ENCODE results near the gene PTP4A1. TPM values are rescaled to one million over a fixed set of nuclear protein-coding genes. Genes with fewer than 3 reads are reported as not detected.

The PTP4A1 gene
- total and polyA plus RNA-seq, 2 of the 13 experiments (the other 11 are each of a cell fraction or from before 2014, with no cell fraction given), result 141 to 376 TPM

DNA sequence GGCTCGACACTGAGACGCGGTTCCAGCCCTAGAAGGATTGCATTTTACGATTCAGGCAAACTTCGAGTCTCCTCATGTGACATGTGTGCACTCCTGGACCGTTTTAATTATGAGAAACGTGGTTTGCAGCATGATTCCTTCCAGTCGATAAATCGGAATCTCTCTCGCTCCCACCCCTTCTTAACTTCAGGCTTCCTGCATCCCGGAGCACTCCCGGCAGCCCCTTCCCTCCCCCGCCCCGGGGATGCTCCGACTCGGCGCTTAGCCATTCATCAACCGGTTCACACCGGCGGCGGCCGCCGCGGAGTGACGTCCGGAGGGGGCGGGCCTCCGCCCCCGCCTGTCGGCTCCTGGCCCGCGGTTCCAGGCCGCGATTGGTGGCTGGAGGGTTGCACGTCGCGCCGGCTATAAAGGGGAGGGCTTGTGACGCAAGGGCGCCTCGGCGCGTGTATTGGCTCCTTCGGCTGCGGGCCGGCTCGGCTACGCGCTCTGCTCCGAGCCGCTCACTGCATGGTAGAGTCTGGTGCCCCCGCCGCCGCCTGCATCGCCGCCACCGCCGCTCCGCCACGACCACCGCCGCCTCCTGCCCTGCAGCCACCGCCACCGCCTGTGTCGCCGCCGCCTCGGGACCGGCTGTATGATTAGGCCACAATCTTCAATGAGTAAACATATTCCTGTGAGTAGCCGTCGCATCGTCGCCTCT lies at the start of gene PTP4A1, which contains the start of gene LOC128125822 (continued):
- TF ChIP-seq, protein P1, sequence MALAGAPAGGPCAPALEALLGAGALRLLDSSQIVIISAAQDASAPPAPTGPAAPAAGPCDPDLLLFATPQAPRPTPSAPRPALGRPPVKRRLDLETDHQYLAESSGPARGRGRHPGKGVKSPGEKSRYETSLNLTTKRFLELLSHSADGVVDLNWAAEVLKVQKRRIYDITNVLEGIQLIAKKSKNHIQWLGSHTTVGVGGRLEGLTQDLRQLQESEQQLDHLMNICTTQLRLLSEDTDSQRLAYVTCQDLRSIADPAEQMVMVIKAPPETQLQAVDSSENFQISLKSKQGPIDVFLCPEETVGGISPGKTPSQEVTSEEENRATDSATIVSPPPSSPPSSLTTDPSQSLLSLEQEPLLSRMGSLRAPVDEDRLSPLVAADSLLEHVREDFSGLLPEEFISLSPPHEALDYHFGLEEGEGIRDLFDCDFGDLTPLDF (CRISPR knock-in tag; IDR thresholded peaks at IDR 0.05), result no peak
- TF ChIP-seq NFRKB (IDR thresholded peaks at IDR 0.05), result no peak
- TF ChIP-seq TARDBP (CRISPR knock-in tag; IDR thresholded peaks at IDR 0.05), result 0 out of 2 replicates have a peak, but pooled peaks have one; percentile 58
- no peak; the same call in 1 of the 2 replicates for TF ChIP-seq JDP2 (CRISPR knock-in tag; IDR thresholded peaks at IDR 0.05; ENCODE audit: borderline replicate concordance)
- TF ChIP-seq HMG20A (CRISPR knock-in tag; IDR thresholded peaks at IDR 0.05; ENCODE audit: borderline replicate concordance), result no peak
- TF ChIP-seq, protein P2, sequence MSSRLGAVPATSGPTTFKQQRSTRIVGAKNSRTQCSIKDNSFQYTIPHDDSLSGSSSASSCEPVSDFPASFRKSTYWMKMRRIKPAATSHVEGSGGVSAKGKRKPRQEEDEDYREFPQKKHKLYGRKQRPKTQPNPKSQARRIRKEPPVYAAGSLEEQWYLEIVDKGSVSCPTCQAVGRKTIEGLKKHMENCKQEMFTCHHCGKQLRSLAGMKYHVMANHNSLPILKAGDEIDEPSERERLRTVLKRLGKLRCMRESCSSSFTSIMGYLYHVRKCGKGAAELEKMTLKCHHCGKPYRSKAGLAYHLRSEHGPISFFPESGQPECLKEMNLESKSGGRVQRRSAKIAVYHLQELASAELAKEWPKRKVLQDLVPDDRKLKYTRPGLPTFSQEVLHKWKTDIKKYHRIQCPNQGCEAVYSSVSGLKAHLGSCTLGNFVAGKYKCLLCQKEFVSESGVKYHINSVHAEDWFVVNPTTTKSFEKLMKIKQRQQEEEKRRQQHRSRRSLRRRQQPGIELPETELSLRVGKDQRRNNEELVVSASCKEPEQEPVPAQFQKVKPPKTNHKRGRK (CRISPR knock-in tag; IDR thresholded peaks at IDR 0.05), result no peak
- TF ChIP-seq, protein P3, sequence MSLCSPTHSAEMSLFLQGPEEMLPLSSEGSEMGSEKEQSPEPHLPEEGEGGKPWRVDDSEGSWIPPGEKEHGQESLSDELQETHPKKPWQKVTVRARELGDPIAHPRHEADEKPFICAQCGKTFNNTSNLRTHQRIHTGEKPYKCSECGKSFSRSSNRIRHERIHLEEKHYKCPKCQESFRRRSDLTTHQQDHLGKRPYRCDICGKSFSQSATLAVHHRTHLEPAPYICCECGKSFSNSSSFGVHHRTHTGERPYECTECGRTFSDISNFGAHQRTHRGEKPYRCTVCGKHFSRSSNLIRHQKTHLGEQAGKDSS (CRISPR knock-in tag; IDR thresholded peaks at IDR 0.05; ENCODE audit: borderline replicate concordance, low read depth), result peak; percentile 85; the same call in 1 of the 2 replicates
- no peak for TF ChIP-seq ZNF230 (CRISPR knock-in tag; IDR thresholded peaks at IDR 0.05)
- TF ChIP-seq ZBTB7A (CRISPR knock-in tag; IDR thresholded peaks at IDR 0.05), result no peak
- no peak; the same call in 1 of the 2 replicates for TF ChIP-seq ZNF839 (CRISPR knock-in tag; IDR thresholded peaks at IDR 0.05; ENCODE audit: borderline replicate concordance)
- TF ChIP-seq ZNF747 (CRISPR knock-in tag; IDR thresholded peaks at IDR 0.05; ENCODE audit: borderline replicate concordance), result peak; percentile 9; the same call in 1 of the 2 replicates
- TF ChIP-seq ZNF607 (CRISPR knock-in tag; IDR thresholded peaks at IDR 0.05; ENCODE audit: borderline replicate concordance), result peak; percentile 91
- 0 out of 2 replicates have a peak, but pooled peaks have one; percentile 18 for TF ChIP-seq ZNF556 (CRISPR knock-in tag; IDR thresholded peaks at IDR 0.05; ENCODE audit: borderline replicate concordance)
- TF ChIP-seq U2AF1 (optimal IDR thresholded peaks at IDR 0.05; ENCODE audit: low read depth, low read length), result no peak
- TF ChIP-seq, protein P4, sequence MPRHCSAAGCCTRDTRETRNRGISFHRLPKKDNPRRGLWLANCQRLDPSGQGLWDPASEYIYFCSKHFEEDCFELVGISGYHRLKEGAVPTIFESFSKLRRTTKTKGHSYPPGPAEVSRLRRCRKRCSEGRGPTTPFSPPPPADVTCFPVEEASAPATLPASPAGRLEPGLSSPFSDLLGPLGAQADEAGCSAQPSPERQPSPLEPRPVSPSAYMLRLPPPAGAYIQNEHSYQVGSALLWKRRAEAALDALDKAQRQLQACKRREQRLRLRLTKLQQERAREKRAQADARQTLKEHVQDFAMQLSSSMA (CRISPR knock-in tag; IDR thresholded peaks at IDR 0.05), result no peak; the same call in 1 of the 2 replicates
- TF ChIP-seq, protein P5, sequence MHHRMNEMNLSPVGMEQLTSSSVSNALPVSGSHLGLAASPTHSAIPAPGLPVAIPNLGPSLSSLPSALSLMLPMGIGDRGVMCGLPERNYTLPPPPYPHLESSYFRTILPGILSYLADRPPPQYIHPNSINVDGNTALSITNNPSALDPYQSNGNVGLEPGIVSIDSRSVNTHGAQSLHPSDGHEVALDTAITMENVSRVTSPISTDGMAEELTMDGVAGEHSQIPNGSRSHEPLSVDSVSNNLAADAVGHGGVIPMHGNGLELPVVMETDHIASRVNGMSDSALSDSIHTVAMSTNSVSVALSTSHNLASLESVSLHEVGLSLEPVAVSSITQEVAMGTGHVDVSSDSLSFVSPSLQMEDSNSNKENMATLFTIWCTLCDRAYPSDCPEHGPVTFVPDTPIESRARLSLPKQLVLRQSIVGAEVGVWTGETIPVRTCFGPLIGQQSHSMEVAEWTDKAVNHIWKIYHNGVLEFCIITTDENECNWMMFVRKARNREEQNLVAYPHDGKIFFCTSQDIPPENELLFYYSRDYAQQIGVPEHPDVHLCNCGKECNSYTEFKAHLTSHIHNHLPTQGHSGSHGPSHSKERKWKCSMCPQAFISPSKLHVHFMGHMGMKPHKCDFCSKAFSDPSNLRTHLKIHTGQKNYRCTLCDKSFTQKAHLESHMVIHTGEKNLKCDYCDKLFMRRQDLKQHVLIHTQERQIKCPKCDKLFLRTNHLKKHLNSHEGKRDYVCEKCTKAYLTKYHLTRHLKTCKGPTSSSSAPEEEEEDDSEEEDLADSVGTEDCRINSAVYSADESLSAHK (CRISPR knock-in tag; IDR thresholded peaks at IDR 0.05; ENCODE audit: borderline replicate concordance), result 0 out of 2 replicates have a peak, but pooled peaks have one; percentile 49
- TF ChIP-seq ZNF605 (CRISPR knock-in tag; IDR thresholded peaks at IDR 0.05), result peak; percentile 77; the same call in 1 of the 2 replicates
- no peak for TF ChIP-seq SETDB1 (CRISPR knock-in tag; IDR thresholded peaks at IDR 0.05; ENCODE audit: borderline replicate concordance)
- peak; percentile 87 for TF ChIP-seq BORCS8-MEF2B (CRISPR knock-in tag; IDR thresholded peaks at IDR 0.05)
- TF ChIP-seq EED (CRISPR knock-in tag; IDR thresholded peaks at IDR 0.05), result no peak
